Lower leg skin (tissue), 4 donors: ENCODE results near the gene ST13. TPM values are rescaled to one million over a fixed set of nuclear protein-coding genes. Genes with fewer than 3 reads are reported as not detected.
"Not testable (repeated sequence)": the region's sequence is repeated elsewhere in the genome, so short reads cannot be mapped to it uniquely, and the experiment has no call there.

Source experiments
- DNase-seq, 2 donors: peaks; one replicate each; pipeline ENCODE4 v3.0.0-alpha.2; 2019; ENCODE audit warnings: low spot score in 2 of 2
- H3K4me3 ChIP-seq: fragments of 200-600 bp; sonication (generic); 2 replicates; pipeline ENCODE4 v1.5.1; 2017; ENCODE audit warnings: mild to moderate bottlenecking, low read depth; ENCODE audit not compliant: poor library complexity, severe bottlenecking
- CTCF ChIP-seq, 3 donors: fragments of 450-650 bp; IDR thresholded peaks; one replicate each; pipeline ENCODE4 v1.5.1; 2016; ENCODE audit warnings: antibody characterized with exemption in 3 of 3, mild to moderate bottlenecking in 3 of 3, moderate library complexity in 2 of 3
- POLR2A ChIP-seq, 2 donors: fragments of 450-650 bp; IDR thresholded peaks; one replicate each; pipeline ENCODE4 v1.6.1; 2016 to 2017; ENCODE audit warnings: antibody characterized with exemption in 2 of 2, mild to moderate bottlenecking in 1 of 2, moderate library complexity in 1 of 2
- WGBS, 2 donors: methylation state at CpG; one replicate each; pipeline ENCODE4 v1.1.5; 2018; 5-methylcytosine and 5-hydroxymethylcytosine counted together
- intact Hi-C: fragments of 100-400 bp; cut with DNase I; formaldehyde crosslinking; loops from one replicate; pipeline ENCODE4 v1.15.0; 2023; ENCODE audit warnings: low total_unique reads
- total RNA-seq, 4 donors: library from RNA; depleted of rRNA; stranded (reverse); fragments of >200 nt; gene quantifications; one replicate each; pipeline ENCODE4 v1.1.0, GENCODE V29; 2016

ST13 gene
- total RNA-seq, 4 donors from 2014 or later, result 130 to 143 (median 139) TPM

GRCh38 chr22:40878922-40879321 is 22.5 kb upstream of the ST13 start:
- 92 to 98% methylated on average over 2 of the region's 2 CpGs for WGBS, 2 donors
- intact Hi-C loops, result no loop called here
- TF ChIP-seq POLR2A (IDR thresholded peaks at IDR 0.05), result no peak
- no peak for TF ChIP-seq CTCF (IDR thresholded peaks at IDR 0.05)

DNA sequence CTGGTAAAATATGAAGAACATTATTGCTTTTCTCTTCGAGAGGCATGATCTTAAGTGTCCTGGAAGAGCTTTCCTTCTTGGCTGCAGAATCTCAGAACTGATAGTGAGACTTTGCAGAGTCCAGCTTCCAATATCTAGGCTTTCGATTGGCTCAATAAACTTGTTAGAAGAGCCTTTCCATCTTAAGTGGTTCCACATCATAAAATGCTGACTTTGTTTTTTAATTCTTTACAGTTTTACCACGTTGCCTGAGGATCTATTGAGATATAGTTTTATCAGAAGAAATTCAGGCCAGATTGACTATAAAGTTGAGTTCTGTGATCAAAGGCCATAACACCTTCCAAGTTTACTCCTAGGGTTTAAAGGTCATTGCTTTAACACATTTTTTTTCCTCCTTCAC is 21.0 kb upstream of the ST13 start:
- intact Hi-C loops, result no loop called here
- DNase-seq, result no peak
- TF ChIP-seq CTCF (IDR thresholded peaks at IDR 0.05) (no peak), POLR2A (IDR thresholded peaks at IDR 0.05) (no peak)
- H3K4me3 ChIP-seq, result no peak overlapping the region
- 66% methylated on average over 3 of the region's 3 CpGs for WGBS, 2 donors

More at GRCh38 chr22:40878922-40879321, 22.5 kb upstream of the ST13 start:
- no peak for DNase-seq
- H3K4me3 ChIP-seq, result no peak overlapping the region

- intact Hi-C loops, result no loop called here
- WGBS, 2 donors, result 49 to 71% methylated on average over 1 of the region's 1 CpG
- no peak for TF ChIP-seq CTCF (IDR thresholded peaks at IDR 0.05)
- no peak for TF ChIP-seq POLR2A (IDR thresholded peaks at IDR 0.05)
- no peak overlapping the region for H3K4me3 ChIP-seq
- no peak for DNase-seq
Observed at GRCh38 chr22:40876907-40877306, 20.5 kb upstream of the ST13 start.

- H3K4me3 ChIP-seq, result no peak overlapping the region
- no peak for TF ChIP-seq CTCF (IDR thresholded peaks at IDR 0.05)
- no peak for TF ChIP-seq POLR2A (IDR thresholded peaks at IDR 0.05)
- intact Hi-C loops, result no loop called here
- WGBS, 2 donors, result 96 to 98% methylated on average over 3 of the region's 3 CpGs
- no peak for DNase-seq
Observed at GRCh38 chr22:40875111-40875510, 18.7 kb upstream of the ST13 start.

DNA sequence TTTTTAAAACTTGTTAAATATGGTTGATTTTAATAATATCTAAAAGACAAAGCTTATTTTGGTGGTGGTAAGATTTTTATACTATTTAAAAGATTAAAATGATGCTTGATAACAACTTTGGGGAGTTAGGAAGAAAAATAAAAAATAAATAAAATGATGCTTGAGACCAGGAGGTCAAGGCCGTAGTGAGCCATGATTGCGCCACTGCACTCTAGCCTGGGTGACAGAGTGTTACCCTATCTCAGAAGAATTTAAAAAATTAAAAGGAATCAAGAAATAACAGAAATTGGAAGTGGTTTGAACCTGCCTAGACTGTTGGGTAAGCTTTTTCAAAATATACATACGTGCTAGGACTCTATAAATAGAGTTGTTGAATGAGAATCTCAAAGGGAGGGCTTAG is 17.6 kb upstream of the ST13 start:
- no peak for TF ChIP-seq CTCF (IDR thresholded peaks at IDR 0.05)
- no peak for TF ChIP-seq POLR2A (IDR thresholded peaks at IDR 0.05)
- no peak overlapping the region for H3K4me3 ChIP-seq
- 97 to 100% methylated on average over 3 of the region's 3 CpGs for WGBS, 2 donors
- DNase-seq, result no peak
- intact Hi-C loops, result no loop called here

DNA sequence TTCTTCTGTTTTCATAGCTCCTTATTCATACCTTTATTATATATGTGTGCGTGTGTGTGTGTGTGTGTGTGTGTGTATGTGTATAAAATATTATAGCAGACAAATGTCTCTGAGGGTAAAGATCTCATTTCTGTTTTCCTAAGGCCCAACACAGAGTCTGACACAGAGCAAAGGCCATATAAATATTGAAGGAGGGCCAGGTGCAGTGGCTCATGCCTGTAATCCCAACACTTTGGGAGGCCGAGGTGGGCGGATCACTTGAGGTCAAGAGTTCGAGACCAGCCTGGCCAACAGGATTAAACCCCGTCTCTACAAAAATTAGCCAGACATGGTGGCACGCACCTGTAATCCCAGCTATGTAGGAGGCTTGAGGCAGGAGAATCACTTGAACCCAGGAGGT is 11.9 kb upstream of the ST13 start:
- DNase-seq, intact Hi-C loops, H3K4me3 ChIP-seq: not testable (repeated sequence)
- WGBS, 2 donors, result 88 to 92% methylated on average over 6 of the region's 6 CpGs
